Endothelial cell of umbilical vein (primary cell): ENCODE results near the gene ANKRD13B.

Source experiments
- POLR2A ChIP-seq: IDR thresholded peaks from 2 replicates; pipeline ENCODE4 v1.6.1; 2012; ENCODE audit warnings: low read depth, mild to moderate bottlenecking, control low read depth, low read length
- POLR2AphosphoS5 ChIP-seq: IDR thresholded peaks from 2 replicates; pipeline ENCODE4 v1.6.1; 2012; ENCODE audit warnings: low read depth, mild to moderate bottlenecking, control low read depth, low read length, moderate library complexity; ENCODE audit not compliant: insufficient read depth

DNA sequence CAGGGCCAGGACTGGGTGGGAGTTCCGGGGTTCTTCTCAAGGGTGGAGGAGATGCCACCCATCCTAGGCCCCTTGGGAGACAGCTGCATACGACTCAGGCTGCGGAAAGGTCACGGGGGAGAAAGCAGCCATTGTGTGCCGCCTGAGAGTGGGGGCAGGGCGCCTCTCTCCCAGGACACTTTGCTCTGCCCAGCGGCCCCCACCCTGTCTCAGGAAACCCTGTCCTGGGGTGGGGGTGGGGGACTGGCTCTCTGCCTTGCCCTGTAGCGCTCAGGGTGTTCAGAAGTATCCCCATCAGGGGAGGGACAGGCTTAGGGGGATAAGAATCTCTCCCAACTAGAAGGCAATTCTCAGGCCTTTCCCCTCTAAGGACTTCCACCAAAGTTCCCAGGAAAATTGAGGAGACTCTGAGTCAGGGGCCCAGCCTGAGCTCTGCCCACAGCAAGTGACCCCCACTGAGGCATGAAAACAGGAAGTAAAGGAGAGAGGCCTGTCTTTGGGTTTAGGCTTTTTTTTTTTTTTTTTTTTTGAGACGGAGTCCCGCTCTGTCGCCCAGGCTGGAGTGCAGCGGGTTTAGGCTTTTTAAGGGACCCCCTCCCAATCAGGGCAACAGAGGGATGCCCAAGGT lies 8.4 kb upstream of the ANKRD13B start:
- TF ChIP-seq POLR2A (no peak), POLR2AphosphoS5 (no peak)
